Endothelial cell of umbilical vein (primary cell): ENCODE data around the gene VPS35. TPM values are rescaled to one million over a fixed set of nuclear protein-coding genes. Genes with fewer than 3 reads are reported as not detected.

Experiments
- BruUV-seq: library from RNA; stranded (reverse); fragments of 400-500 nt; replicated peaks from 2 replicates; lab custom pipeline; 2021; lab: Mats Ljungman, UMichigan
- CTCF ChIA-PET: fragments of 300-600, 350-600 bp; sonication (Branson Sonifier 250); formaldehyde crosslinking; loops from one replicate; lab custom pipeline; 2021; ENCODE audit warnings: antibody characterized with exemption, inconsistent platforms; lab: Charles Lee
- POLR2A ChIA-PET: fragments of 300-600, 350-600 bp; sonication (Branson Sonifier 250); formaldehyde crosslinking; loops from one replicate; lab custom pipeline; 2021; ENCODE audit warnings: antibody characterized with exemption, inconsistent platforms; lab: Charles Lee
- DNase-seq: peaks from one replicate; pipeline ENCODE4 v3.0.0-alpha.2; 2011; ENCODE audit warnings: low read depth, low spot score
- FAIRE-seq: peaks from 2 replicates; lab custom pipeline; 2011; peaks lifted over from hg19 to GRCh38; lab: Jason Lieb, UNC
- H2AFZ ChIP-seq: 2 replicates; pipeline ENCODE4 v1.6.0; 2012; ENCODE audit warnings: low read depth, low read length, control low read depth, inconsistent platforms
- H3K27ac ChIP-seq: 2 replicates; pipeline ENCODE4 v1.5.1; 2011; ENCODE audit warnings: low read depth, mild to moderate bottlenecking, control low read depth, low read length, moderate library complexity; ENCODE audit not compliant: insufficient read depth
- H3K27me3 ChIP-seq, 2 experiments: 2 replicates each; pipeline versions ENCODE4 v1.6.0 to v1.6.1; 2011; ENCODE audit warnings: low read length in 2 of 2, mixed read lengths in 1 of 2; ENCODE audit not compliant: control insufficient read depth in 2 of 2, insufficient read depth in 2 of 2
- H3K36me3 ChIP-seq, 2 experiments: 2 replicates in 1 of 2; 3 replicates in 1 of 2; pipeline ENCODE4 v1.5.1; 2011; ENCODE audit warnings: low read length in 2 of 2, mild to moderate bottlenecking in 1 of 2, moderate library complexity in 1 of 2; ENCODE audit not compliant: control insufficient read depth in 2 of 2, insufficient read depth in 2 of 2; ENCODE audit errors: extremely low read depth in 1 of 2
- H3K4me1 ChIP-seq: 3 replicates; pipeline ENCODE4 v1.5.1; 2011; ENCODE audit warnings: mild to moderate bottlenecking, low read length; ENCODE audit not compliant: control insufficient read depth, insufficient read depth; ENCODE audit errors: extremely low read depth
- H3K4me2 ChIP-seq: 2 replicates; pipeline ENCODE4 v1.6.1; 2011; ENCODE audit warnings: low read length, control low read depth, mixed read lengths; ENCODE audit not compliant: insufficient read depth
- H3K4me3 ChIP-seq, 3 experiments: fragments of 200-600 bp in 1 of 3; sonication (generic), shearing (Covaris generic) in 1 of 3; replicated peaks in 1 of 3; 2 replicates each; pipeline ENCODE4 v1.5.1; 2011 to 2016; ENCODE audit warnings: control low read depth in 3 of 3, low read length in 3 of 3, mild to moderate bottlenecking in 2 of 3, inconsistent platforms in 1 of 3, low read depth in 1 of 3, moderate library complexity in 1 of 3; ENCODE audit not compliant: insufficient read depth in 1 of 3
- H3K79me2 ChIP-seq: 2 replicates; pipeline ENCODE4 v1.6.0; 2012; ENCODE audit warnings: low read length, inconsistent platforms; ENCODE audit not compliant: control insufficient read depth, insufficient read depth
- H3K9ac ChIP-seq: replicated peaks from 2 replicates; pipeline ENCODE3; 2011; ENCODE audit warnings: low read length, control low read depth; ENCODE audit not compliant: insufficient read depth; ENCODE audit errors: extremely low read depth
- H3K9me1 ChIP-seq: replicated peaks from 3 replicates; pipeline ENCODE4 v1.6.0; 2011; ENCODE audit warnings: mild to moderate bottlenecking, low read length; ENCODE audit not compliant: control insufficient read depth, insufficient read depth; ENCODE audit errors: extremely low read depth
- H3K9me3 ChIP-seq: replicated peaks from 2 replicates; pipeline ENCODE4 v1.5.1; 2012; ENCODE audit warnings: low read length, inconsistent platforms; ENCODE audit not compliant: control insufficient read depth, insufficient read depth
- H4K20me1 ChIP-seq: replicated peaks from 2 replicates; pipeline ENCODE3; 2011; ENCODE audit warnings: mild to moderate bottlenecking, low read length; ENCODE audit not compliant: control insufficient read depth, insufficient read depth; ENCODE audit errors: extremely low read depth
- EZH2 ChIP-seq: IDR thresholded peaks from 2 replicates; pipeline ENCODE4 v1.6.1; 2012; ENCODE audit warnings: borderline replicate concordance, low read depth, mild to moderate bottlenecking, moderate library complexity, low read length, inconsistent platforms; ENCODE audit not compliant: severe bottlenecking
- FOS ChIP-seq: IDR thresholded peaks from 2 replicates; pipeline ENCODE4 v1.6.1; 2011; ENCODE audit warnings: mild to moderate bottlenecking, low read length, moderate library complexity, borderline replicate concordance; ENCODE audit not compliant: insufficient read depth
- GATA2 ChIP-seq: IDR thresholded peaks from 2 replicates; pipeline ENCODE4 v1.7.0; 2011; ENCODE audit warnings: low read depth, mild to moderate bottlenecking, moderate library complexity, mixed read lengths, low read length; ENCODE audit not compliant: insufficient read length, insufficient read depth
- JUN ChIP-seq: IDR thresholded peaks from 2 replicates; pipeline ENCODE4 v1.6.1; 2011; ENCODE audit warnings: borderline replicate concordance, low read depth; ENCODE audit not compliant: insufficient read length, insufficient read depth
- MYC ChIP-seq: IDR thresholded peaks from one replicate; pipeline ENCODE4 v1.6.1; 2011; ENCODE audit warnings: mild to moderate bottlenecking, low read depth, low read length
- POLR2A ChIP-seq: IDR thresholded peaks from 2 replicates; pipeline ENCODE4 v1.6.1; 2012; ENCODE audit warnings: low read depth, mild to moderate bottlenecking, control low read depth, low read length
- POLR2AphosphoS5 ChIP-seq: IDR thresholded peaks from 2 replicates; pipeline ENCODE4 v1.6.1; 2012; ENCODE audit warnings: low read depth, mild to moderate bottlenecking, control low read depth, low read length, moderate library complexity; ENCODE audit not compliant: insufficient read depth
- dilution Hi-C: fragments of 300-500 bp; cut with MboI; formaldehyde crosslinking; loops from one replicate; pipeline ENCODE4 v1.15.0; 2019; ENCODE audit warnings: low sequenced_read_pairs; ENCODE audit not compliant: extremely low pct_ligation_motif_present
- intact Hi-C: fragments of 100-400 bp; cut with micrococcal nuclease; formaldehyde crosslinking; loops from one replicate; pipeline ENCODE4 v1.10.0; 2022
- polyA plus RNA-seq, 4 experiments: library from polyadenylated mRNA; depleted of rRNA in 3 of 4; stranded (reverse) in 3 of 4; unstranded in 1 of 4; fragments of >200 nt; gene quantifications; 2 replicates each; pipeline versions ENCODE4 v1.2.1 to v1.2.3, GENCODE V29; 2011 to 2012; ENCODE audit warnings: missing spikeins in 1 of 4
- total RNA-seq: library from RNA; stranded (reverse); gene quantifications from 2 replicates; pipeline ENCODE4 v1.2.3, GENCODE V29; 2021
- TF ChIP-seq, protein P1 (sequence below): IDR thresholded peaks from 2 replicates; pipeline ENCODE4 v1.6.1; 2011; ENCODE audit not compliant: insufficient read depth, insufficient read length
- TF ChIP-seq, protein P2 (sequence below), 2 donors: IDR thresholded peaks; 1 replicate in 1 of 2; 2 replicates in 1 of 2; pipeline ENCODE4 v1.5.1; 2011; ENCODE audit warnings: low read length in 2 of 2, mild to moderate bottlenecking in 2 of 2, moderate library complexity in 2 of 2, control low read depth in 1 of 2, inconsistent platforms in 1 of 2, low read depth in 1 of 2; ENCODE audit not compliant: insufficient read depth in 1 of 2; ENCODE audit errors: extremely low read depth in 1 of 2

Gene VPS35
- total and polyA plus RNA-seq, 2 donors (not counting 3 experiments of a cell fraction or from before 2014, with no cell fraction given): 19.7 to 102 TPM

DNA sequence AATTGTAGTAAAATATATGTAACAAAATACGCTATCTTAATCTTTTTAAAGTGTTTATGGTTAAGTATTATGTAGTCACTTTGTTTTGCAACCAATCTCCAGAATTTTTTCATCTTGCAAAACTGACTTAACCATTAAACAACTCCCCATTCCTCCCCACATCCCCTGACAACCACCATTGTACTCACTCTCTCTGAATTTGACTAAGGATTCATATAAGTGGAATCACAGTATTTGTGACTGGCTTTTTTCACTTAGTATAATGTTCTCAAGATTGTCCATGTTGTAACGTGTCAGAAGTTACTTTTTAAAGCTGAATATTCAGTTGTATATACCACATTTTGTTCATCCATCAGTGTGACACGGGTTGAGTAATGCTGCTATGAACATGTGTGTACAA lies 11.1 kb upstream of the VPS35 start:
- TF ChIP-seq EZH2: no peak
- Histone ChIP-seq H3K9me3 (no peaks in the 10 kb centered on the region), H3K27me3 (no peaks in the 10 kb centered on the region), H3K9ac (no peak overlapping the region), H4K20me1 (no peaks in the 10 kb centered on the region), H3K4me3 (no peak overlapping the region), H3K9me1 (no peaks in the 10 kb centered on the region), H3K4me2 (no peak overlapping the region), H3K4me1 (no peaks in the 10 kb centered on the region), H3K36me3 (peaks cover 0 to 15% of the 10 kb centered on the region in 2 experiments), H3K79me2 (no peaks in the 10 kb centered on the region), H3K27ac (no peak overlapping the region), H2AFZ (no peak overlapping the region)
- FAIRE-seq (no peak), DNase-seq (no peak)
- no TSS peak for BruUV-seq
- ChIA-PET CTCF (interaction anchor here (0.9 kb wide), 1 partner anchor 26 kb away, joined by 3 read pairs; no protein-coding TSS in a partner anchor), POLR2A (no interaction called here)
- intact Hi-C loops (no loop called here), dilution Hi-C loops (no loop called here)

DNA sequence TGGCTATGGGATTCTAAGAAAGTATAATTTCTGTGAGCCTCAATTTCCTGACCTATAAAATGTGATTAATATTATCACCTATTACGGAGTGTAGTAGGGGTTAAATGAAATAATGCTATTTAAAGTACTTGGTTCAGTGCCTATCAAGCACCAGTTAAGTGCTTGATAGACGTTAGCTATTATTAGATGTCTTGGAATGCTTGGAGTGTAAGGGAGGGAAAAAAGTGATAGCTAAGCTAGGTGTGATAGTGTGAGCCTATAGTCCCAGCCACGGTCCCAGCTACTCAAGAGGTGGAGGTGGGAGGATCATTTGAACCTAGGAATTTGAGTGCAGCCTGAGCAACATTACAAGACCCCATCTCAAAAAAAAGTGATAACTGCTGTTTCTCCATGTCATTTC lies 8.0 kb upstream of the VPS35 start:
- no peak for DNase-seq
- Histone ChIP-seq H4K20me1 (no peaks in the 10 kb centered on the region), H3K9me1 (no peaks in the 10 kb centered on the region), H3K36me3 (peaks cover 0 to 19% of the 10 kb centered on the region in 2 experiments), H3K9ac (no peak overlapping the region), H3K79me2 (no peaks in the 10 kb centered on the region), H3K27ac (no peak overlapping the region), H3K9me3 (no peaks in the 10 kb centered on the region), H3K4me3 (no peak overlapping the region), H2AFZ (no peak overlapping the region), H3K27me3 (no peaks in the 10 kb centered on the region), H3K4me1 (no peaks in the 10 kb centered on the region), H3K4me2 (no peak overlapping the region)
- TF ChIP-seq MYC (no peak), FOS (no peak), JUN (no peak), EZH2 (no peak), POLR2AphosphoS5 (no peak), POLR2A (no peak), GATA2 (no peak)
- TF ChIP-seq, protein P1, sequence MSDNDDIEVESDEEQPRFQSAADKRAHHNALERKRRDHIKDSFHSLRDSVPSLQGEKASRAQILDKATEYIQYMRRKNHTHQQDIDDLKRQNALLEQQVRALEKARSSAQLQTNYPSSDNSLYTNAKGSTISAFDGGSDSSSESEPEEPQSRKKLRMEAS: no peak
- TF ChIP-seq, protein P2, sequence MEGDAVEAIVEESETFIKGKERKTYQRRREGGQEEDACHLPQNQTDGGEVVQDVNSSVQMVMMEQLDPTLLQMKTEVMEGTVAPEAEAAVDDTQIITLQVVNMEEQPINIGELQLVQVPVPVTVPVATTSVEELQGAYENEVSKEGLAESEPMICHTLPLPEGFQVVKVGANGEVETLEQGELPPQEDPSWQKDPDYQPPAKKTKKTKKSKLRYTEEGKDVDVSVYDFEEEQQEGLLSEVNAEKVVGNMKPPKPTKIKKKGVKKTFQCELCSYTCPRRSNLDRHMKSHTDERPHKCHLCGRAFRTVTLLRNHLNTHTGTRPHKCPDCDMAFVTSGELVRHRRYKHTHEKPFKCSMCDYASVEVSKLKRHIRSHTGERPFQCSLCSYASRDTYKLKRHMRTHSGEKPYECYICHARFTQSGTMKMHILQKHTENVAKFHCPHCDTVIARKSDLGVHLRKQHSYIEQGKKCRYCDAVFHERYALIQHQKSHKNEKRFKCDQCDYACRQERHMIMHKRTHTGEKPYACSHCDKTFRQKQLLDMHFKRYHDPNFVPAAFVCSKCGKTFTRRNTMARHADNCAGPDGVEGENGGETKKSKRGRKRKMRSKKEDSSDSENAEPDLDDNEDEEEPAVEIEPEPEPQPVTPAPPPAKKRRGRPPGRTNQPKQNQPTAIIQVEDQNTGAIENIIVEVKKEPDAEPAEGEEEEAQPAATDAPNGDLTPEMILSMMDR (IDR thresholded peaks at IDR 0.05; ENCODE audit: extremely low read depth in 1 of 2, insufficient read depth in 1 of 2, low read depth in 1 of 2, low read length in 2 of 2): no peak
- POLR2A ChIA-PET: no interaction called here
- intact Hi-C loops (no loop called here), dilution Hi-C loops (no loop called here)
- no peak for FAIRE-seq
- BruUV-seq: no TSS peak
- CTCF ChIA-PET: interaction anchor here (1.1 to 1.4 kb wide), 2 partner anchors 13 to 23 kb away, joined by 4 to 7 read pairs; no protein-coding TSS in a partner anchor
